T47D (cell line): ENCODE data around the gene HOXC10.

Source experiments
- DNase-seq, 2 experiments: peaks; one replicate each; pipeline versions ENCODE4 v3.0.0 to v3.0.0-alpha.2; 2011 to 2012; ENCODE audit warnings: low read depth in 1 of 2, low spot score in 1 of 2
- JUND ChIP-seq: IDR thresholded peaks from 2 replicates; pipeline ENCODE4 v1.6.1; 2012; ENCODE audit warnings: low read depth
- in situ Hi-C: cut with HindIII; loops from 2 replicates; pipeline ENCODE4 v1.10.0; 2016; ENCODE audit warnings: low sequenced_read_pairs, low pct_unique_long_range_greater_than_20kb

HOXC10 gene

GRCh38 chr12:53953831-53954693 is 30.9 kb upstream of the HOXC10 start:
- DNase-seq, result no peak
- in situ Hi-C loops, result no loop called here

DNA sequence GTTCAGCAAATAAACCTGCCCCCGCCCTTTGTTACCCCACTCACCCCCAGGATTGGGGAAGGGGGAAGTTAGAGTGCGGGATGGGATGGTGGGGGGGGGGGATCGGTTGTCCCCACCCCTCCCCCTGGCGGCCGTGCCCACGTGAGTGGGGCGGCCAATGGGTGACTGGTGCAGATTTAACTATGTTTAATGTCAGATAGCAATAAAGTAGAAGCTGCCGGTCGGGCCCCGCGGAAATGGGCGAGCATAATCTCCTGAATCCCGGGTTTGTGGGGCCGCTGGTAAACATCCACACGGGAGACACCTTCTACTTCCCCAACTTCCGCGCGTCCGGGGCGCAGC is 30.3 kb upstream of the HOXC10 start, which contains the start of gene HOXC12:
HOXC12 (plus strand) TSS at position 210 of the 342 bp plus-strand sequence; CDS start at position 237, 27 bp downstream.
- no peak for TF ChIP-seq JUND
- peak in 1 of 2 experiments; percentile 84 for DNase-seq
- in situ Hi-C loops, result no loop called here

More at GRCh38 chr12:53953831-53954693, 30.9 kb upstream of the HOXC10 start:
- TF ChIP-seq JUND, result no peak

- in situ Hi-C loops, result no loop called here
- DNase-seq, result no peak
- no peak for TF ChIP-seq JUND
Observed at GRCh38 chr12:53955036-53955775, 29.7 kb upstream of the HOXC10 start.

- no peak for DNase-seq
- in situ Hi-C loops, result no loop called here
- no peak for TF ChIP-seq JUND
Observed at GRCh38 chr12:53955776-53956250, 29.1 kb upstream of the HOXC10 start.

DNA sequence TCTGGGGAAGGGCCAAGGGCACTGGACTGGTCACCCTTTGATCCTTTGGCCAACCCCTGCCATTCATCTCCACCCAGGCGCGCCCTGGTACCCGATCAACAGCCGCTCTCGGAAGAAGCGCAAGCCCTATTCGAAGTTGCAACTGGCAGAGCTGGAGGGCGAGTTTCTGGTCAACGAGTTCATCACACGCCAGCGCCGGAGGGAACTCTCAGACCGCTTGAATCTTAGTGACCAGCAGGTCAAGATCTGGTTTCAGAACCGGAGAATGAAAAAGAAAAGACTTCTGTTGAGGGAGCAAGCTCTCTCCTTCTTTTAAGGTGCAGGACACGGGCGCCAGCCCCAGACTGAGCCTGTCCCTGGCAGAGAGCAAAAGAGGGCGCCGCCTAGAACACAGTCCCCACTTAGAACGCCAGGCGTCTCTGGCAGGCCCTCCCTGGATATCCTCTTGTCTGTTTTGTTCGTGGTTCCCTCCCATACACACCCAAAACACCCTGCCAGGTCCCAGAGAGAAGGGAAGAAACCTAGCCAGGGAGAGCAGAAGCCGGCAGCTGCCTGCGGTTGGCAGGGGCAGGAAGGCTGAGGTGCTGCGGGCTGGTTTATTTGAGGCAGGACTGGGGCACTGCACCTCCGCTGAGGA is 28.6 kb upstream of the HOXC10 start:
- no peak for DNase-seq
- in situ Hi-C loops, result no loop called here
- no peak for TF ChIP-seq JUND

- no peak for DNase-seq
- in situ Hi-C loops, result no loop called here
- TF ChIP-seq JUND, result no peak
Observed at GRCh38 chr12:53956914-53957536, 27.9 kb upstream of the HOXC10 start.

DNA sequence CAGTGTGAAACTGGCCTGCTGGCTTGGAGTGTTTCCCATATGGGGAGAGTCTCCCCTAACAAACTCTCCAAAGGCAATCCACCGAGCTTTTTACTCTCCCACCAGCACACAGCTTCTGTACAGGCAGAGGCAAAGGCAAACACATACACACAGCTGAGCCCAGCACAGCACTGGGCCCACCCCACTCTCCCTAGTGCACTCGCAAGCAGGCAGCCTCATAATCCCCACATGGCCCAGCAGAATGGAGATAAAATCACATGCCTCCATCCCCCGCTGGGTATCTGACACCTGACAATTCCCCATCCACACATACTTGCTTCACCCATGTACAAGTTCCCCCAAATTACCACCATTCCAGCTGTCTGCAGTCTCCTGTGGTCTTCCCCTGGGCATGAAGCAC is 26.8 kb upstream of the HOXC10 start:
- no peak for DNase-seq
- in situ Hi-C loops, result no loop called here
- no peak for TF ChIP-seq JUND

DNA sequence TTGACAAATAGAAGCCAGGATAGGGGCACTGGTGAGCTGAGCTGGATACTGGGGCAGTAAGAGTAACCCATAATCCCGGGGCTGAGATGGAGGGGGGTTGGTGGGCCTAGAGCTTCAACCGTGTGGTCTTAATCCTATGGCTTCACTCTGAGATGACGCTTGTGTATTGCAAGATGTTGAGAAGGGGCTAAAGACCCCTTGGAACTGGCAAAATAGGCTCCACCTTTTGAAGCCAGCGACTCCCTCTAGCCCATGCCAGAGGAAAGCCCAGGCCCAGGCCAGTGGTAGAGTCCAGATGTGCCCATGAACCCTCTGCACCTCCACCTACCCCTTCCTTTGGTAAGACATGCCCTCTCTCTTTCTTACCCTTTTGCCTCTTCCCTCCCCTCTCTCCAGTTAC is 25.6 kb upstream of the HOXC10 start:
- in situ Hi-C loops, result no loop called here
- no peak for TF ChIP-seq JUND
- DNase-seq, result no peak

GRCh38 chr12:53960187-53961024 is 24.5 kb upstream of the HOXC10 start:
- in situ Hi-C loops, result no loop called here
- TF ChIP-seq JUND, result no peak

DNA sequence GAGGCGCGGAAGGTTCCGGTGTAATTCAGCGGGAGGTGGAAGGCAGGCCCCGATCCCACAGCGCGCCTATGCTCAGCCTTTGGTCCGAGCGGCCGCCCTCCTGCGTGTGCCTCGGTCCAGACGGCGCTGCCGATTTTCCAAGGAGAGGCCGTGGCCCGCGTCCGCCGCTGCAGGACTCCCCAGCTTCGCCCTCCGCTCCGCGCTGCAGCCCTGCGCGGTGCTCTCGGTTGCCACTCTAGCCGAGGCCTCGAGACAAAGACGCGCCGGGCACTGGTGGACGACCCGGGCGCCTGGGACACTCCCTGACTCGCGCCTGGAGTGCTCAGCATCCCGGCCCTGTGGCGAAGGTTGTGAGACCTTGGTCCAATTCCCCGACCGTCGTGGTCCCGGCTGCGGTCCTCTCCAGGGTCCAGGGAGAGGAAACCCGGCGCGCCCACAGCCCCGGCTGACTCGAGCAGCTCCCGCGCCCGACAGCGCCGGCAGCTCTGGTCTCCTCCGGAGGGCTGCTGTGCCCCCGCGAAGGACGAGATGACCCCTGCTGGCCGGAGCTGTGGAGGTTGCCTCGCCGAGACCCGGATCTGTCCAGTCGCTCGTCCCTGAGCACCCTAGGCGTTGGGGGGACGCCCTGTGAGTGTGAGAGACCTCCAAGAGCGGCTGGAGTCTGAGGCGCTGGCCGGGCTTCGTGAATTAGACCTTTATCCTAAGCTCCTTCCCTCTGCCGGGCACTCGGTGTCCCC is 23.8 kb upstream of the HOXC10 start:
- TF ChIP-seq JUND, result no peak
- DNase-seq, result no peak
- in situ Hi-C loops, result no loop called here

More at GRCh38 chr12:53960187-53961024, 24.5 kb upstream of the HOXC10 start:
- DNase-seq, result no peak

- DNase-seq, result no peak
- TF ChIP-seq JUND, result no peak
- in situ Hi-C loops, result no loop called here
Observed at GRCh38 chr12:53963005-53963404, 21.9 kb upstream of the HOXC10 start.
